ENCODE data around the gene RTEL1. TPM values are rescaled to one million over a fixed set of nuclear protein-coding genes. Genes with fewer than 3 reads are reported as not detected.

Gene RTEL1
- total RNA-seq, 4 donors from 2014 or later: 10.2 to 34.4 (median 21.6) TPM

DNA sequence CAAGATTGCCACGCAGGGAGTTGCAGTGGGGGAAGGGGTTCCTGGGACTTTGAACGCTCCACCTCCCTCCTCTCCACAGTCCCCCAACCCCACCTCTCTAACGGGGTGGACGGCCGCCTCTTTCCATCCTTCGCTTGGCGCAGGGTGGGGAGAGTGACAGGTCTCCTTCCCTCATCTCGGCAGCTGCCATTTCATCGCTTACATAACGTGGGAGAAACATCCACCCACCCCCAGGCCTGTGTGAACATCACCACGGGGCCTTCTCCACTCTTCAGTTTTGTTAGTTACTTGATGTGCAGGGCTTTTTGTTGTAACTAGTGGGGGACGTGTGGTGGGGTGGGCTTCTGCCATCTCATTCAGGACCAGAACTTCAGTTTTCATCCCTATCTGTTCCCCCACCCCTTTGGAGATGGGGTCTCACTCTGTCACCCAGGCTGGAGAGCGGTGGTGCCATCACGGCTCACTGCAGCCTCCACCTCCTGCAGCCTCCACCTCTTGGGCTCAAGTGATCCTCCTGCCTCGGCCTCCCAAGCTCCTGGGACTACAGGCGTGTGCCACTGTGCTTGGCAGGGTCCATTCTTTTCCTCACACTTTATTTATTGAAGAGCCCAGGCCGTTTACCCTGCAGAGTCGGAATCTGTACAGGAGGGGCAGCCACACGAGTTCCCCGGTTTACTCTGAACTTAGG, 17.7 kb downstream of the RTEL1 start:
- ATAC-seq (ENCODE audit: low FRiP score): no peak
- TF ChIP-seq CTCF (IDR thresholded peaks at IDR 0.05): no peak
- no peak for DNase-seq (ENCODE audit: low spot score)

GRCh38 chr20:63678071-63678470, 20.0 kb downstream of the RTEL1 start:
- no peak for ATAC-seq (ENCODE audit: low FRiP score)
- TF ChIP-seq CTCF (IDR thresholded peaks at IDR 0.05): no peak

GRCh38 chr20:63678667-63679465, 20.8 kb downstream of the RTEL1 start:
- DNase-seq (ENCODE audit: low spot score) (no peak), ATAC-seq (ENCODE audit: low FRiP score) (no peak)
- TF ChIP-seq CTCF (IDR thresholded peaks at IDR 0.05): no peak

More at GRCh38 chr20:63678071-63678470, 20.0 kb downstream of the RTEL1 start:
- DNase-seq (ENCODE audit: low spot score): no peak

- ATAC-seq (ENCODE audit: low FRiP score) (no peak), DNase-seq (ENCODE audit: low spot score) (no peak)
- no peak for TF ChIP-seq CTCF (IDR thresholded peaks at IDR 0.05)
Measured at GRCh38 chr20:63679799-63680305, 21.7 kb downstream of the RTEL1 start.

GRCh38 chr20:63680427-63680826, 22.3 kb downstream of the RTEL1 start:
- no peak for ATAC-seq (ENCODE audit: low FRiP score)
- DNase-seq (ENCODE audit: low spot score): no peak
- no peak for TF ChIP-seq CTCF (IDR thresholded peaks at IDR 0.05)

DNA sequence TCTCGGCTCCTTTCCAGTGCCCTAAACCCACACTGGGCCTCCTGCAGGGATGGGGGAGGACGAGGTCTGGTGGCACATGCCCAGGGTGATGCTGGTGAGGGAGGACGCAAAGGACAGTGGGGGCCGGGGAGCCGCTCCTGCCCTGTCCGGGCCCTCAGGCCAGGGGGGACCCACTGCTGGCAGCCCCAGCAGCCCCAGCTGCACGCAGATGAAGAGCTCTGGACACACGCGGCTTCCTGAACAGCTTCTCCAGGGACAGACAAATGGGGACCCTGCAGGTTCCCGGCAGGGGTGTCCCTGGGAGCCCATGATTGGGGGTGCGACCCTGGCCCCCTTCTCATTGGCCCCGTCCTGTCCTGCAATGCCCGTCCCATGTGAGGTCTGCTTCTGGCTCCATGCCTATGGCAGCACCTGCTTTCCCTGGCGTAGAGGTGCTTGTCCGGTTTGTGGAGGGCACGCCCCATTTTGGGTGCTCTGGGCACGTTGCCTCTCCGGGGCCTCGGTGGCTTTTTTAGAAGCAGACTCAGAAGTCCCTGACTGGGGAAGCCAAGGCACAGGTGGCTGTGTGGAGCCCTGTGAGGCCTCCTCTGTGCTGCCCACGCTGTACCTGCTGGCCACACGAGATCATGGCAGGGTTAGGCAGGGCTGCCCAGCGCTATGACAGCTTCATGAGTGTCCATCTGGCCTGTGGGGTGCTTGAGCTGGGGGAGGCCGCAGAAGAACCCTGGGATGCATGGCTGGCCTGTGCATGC, 22.9 kb downstream of the RTEL1 start:
- ATAC-seq (ENCODE audit: low FRiP score) (no peak), DNase-seq (ENCODE audit: low spot score) (no peak)
- TF ChIP-seq CTCF (IDR thresholded peaks at IDR 0.05): no peak
